HG03457 (cell line): Measurements from ENCODE around the gene SCAF4.

Experiments
- ATAC-seq: cut with Tn5 transposase; IDR thresholded peaks from one replicate; pipeline ENCODE4 v1.9.1; 2021; ENCODE audit warnings: moderate number of reproducible peaks; ENCODE audit not compliant: unreplicated experiment

SCAF4 gene

GRCh38 chr21:31713973-31714740 is 17.8 kb downstream of the SCAF4 start:
- no peak for ATAC-seq

- no peak for ATAC-seq
These were observed 18.8 kb downstream of the SCAF4 start for GRCh38 chr21:31713115-31713514.

GRCh38 chr21:31711745-31712285 is 20.1 kb downstream of the SCAF4 start:
- no peak for ATAC-seq

GRCh38 chr21:31711326-31711725 is 20.6 kb downstream of the SCAF4 start:
- no peak for ATAC-seq

GRCh38 chr21:31710586-31710985 is 21.3 kb downstream of the SCAF4 start:
- no peak for ATAC-seq

GRCh38 chr21:31708541-31708940 is 23.4 kb downstream of the SCAF4 start:
- no peak for ATAC-seq

GRCh38 chr21:31707499-31707898 is 24.4 kb downstream of the SCAF4 start:
- no peak for ATAC-seq

- no peak for ATAC-seq
These were observed 25.4 kb downstream of the SCAF4 start for GRCh38 chr21:31706562-31706961.

- no peak for ATAC-seq
These were observed 31.9 kb downstream of the SCAF4 start for GRCh38 chr21:31700040-31700439.

- no peak for ATAC-seq
These were observed 33.5 kb downstream of the SCAF4 start for GRCh38 chr21:31698461-31698860.

GRCh38 chr21:31696424-31696823 is 35.5 kb downstream of the SCAF4 start:
- no peak for ATAC-seq

- no peak for ATAC-seq
These were observed 38.7 kb downstream of the SCAF4 start for GRCh38 chr21:31693222-31693621.

- ATAC-seq = no peak
These were observed 43.1 kb downstream of the SCAF4 start for GRCh38 chr21:31688603-31689368.

GRCh38 chr21:31687108-31687507 is 44.8 kb downstream of the SCAF4 start:
- no peak for ATAC-seq

- ATAC-seq = no peak
These were observed 45.5 kb downstream of the SCAF4 start for GRCh38 chr21:31686272-31686915.

GRCh38 chr21:31684918-31685317 is 47.0 kb downstream of the SCAF4 start:
- ATAC-seq = no peak

GRCh38 chr21:31683029-31683428 is 48.9 kb downstream of the SCAF4 start:
- ATAC-seq = no peak

GRCh38 chr21:31682620-31683019 is 49.3 kb downstream of the SCAF4 start:
- no peak for ATAC-seq

GRCh38 chr21:31678478-31678877 is 53.4 kb downstream of the SCAF4 start:
- no peak for ATAC-seq

- no peak for ATAC-seq
These were observed 54.9 kb downstream of the SCAF4 start for GRCh38 chr21:31677047-31677446.

GRCh38 chr21:31675960-31676359 is 56.0 kb downstream of the SCAF4 start:
- no peak for ATAC-seq

- no peak for ATAC-seq
These were observed 56.6 kb downstream of the SCAF4 start for GRCh38 chr21:31675318-31675717.
